Measurements from ENCODE around the gene YWHAB.

The YWHAB gene

DNA sequence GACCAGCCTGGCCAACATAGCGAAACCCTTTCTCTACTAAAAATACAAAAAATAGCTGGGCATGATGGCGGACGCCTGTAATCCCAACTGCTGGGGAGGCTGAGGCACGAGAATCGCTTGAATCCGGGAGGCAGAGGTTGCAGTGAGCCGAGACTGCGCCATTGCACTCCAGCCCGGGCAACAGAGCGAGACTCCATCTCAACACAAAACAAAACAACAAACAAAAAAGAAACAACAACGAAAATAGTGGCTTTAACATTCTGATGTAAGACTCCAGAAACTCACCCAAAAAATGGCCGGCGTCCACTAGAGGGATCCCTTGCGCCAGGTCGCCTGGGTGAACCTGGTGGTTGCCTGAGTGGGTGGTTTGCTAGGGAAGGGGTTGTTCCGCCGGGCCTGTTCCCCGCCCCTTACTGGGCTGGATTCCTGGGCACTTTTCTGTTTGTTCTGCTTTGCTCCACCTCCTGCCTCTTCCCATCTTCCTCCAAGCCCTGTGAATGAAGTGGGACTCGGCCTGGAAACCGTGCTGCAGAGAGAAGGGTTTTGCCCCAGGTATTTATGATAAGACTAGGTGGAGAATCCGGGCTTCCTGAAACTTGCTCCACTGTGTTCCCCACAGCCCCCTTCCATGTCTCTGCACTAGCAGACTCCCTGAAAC, 25.9 kb downstream of the YWHAB start:
- peak in 1 of 2 donors; percentile 14 for DNase-seq (ENCODE audit: extremely low read depth in 1 of 2, low read depth in 1 of 2)

DNA sequence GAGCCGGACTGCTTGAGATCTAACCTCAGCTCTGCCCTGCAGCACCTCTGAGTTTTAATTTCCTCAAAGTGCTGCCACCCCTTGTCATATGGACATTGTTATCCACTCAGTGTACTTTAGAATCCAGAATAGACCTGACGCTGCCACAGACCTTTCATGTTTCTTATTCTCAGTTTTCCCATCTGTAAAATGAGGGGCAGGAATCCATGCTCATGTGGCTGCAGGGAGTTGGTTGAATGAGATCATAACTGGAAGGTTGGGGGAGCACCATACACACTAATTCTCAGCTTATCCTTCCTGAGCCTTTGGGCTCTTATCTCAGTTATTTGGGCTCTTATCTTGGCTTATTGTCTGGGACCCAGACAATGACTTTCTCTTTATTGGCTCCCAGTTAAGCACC, 26.7 kb downstream of the YWHAB start:
- no peak for DNase-seq (ENCODE audit: extremely low read depth in 1 of 2, low read depth in 1 of 2)

DNA sequence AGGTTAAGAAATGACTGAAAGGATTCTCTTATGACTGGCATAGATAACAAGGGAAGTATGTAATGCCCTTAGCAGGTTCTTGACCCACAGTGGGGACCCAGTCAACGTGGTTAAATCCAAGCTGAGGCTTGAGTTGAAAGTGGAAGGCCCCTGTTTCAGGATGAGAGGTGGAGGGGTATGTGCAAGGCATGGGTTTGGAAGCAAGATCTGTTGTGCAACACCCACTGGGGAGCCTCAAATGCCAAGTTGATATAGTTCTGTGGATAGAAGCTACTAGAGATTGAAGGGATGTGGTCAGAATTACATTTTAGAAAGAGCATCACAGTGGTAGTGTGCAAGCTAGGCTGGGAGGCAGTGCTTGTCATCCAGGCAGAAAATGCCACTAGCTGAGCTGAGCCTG, 29.4 kb downstream of the YWHAB start:
- DNase-seq (ENCODE audit: extremely low read depth in 1 of 2, low read depth in 1 of 2): no peak

DNA sequence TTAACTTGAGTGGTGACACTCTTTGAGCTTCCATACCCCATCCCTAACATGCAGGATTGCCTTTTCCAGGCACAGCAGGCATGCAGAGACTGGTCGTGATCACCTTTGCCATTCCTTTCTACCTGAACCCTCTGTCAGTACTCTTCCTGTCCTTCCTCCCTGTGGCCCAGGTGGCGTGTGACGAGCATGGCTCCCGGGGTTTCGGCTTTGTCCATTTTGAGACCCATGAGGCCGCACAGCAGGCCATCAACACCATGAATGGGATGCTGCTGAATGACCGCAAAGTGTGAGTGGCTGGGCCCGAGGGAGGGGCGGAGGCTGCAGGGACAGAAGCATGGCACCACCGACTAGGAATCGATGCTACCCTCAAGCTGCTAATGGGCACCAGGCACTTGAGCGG, 31.1 kb downstream of the YWHAB start:
- DNase-seq (ENCODE audit: extremely low read depth in 1 of 2, low read depth in 1 of 2): no peak

DNA sequence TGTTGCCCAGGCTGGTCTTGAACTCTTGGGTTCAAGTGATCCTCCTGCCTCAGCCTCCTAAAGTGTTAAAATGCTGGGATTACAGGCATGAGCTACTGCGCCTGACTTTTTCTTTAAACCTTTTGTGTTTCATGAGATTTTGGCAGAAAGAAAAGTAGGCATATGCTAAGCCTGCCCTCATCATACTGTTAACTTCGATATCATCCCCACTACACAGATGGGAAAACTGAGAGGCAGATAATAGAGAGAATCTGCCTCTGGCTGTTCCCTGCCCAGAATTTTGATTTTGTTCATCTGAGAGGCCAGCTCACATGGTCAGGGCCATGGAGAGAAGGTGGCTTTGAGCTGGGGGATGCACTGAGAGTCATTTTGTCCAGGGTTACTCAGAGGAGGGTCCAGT, 31.9 kb downstream of the YWHAB start:
- DNase-seq (ENCODE audit: extremely low read depth in 1 of 2, low read depth in 1 of 2): no peak

DNA sequence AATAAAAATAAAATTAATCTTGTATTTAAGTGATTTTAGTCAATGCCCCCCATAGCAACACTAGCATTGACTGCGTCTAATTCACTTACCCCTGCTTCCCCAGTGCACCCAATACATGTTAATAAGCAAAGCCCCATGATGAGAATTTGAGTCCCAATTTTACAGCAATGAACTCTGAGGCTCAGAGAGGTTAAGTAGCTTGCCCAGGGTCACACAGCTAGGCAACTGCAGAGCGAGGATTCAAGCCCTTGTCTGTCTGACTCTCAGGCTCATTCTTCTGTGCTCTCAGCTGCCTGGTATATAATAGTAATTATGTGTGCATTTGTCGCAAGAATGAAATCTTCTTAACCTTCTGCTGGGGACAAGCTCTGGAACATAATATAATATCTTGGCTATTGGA, 32.8 kb downstream of the YWHAB start:
- DNase-seq (ENCODE audit: extremely low read depth in 1 of 2, low read depth in 1 of 2): no peak

DNA sequence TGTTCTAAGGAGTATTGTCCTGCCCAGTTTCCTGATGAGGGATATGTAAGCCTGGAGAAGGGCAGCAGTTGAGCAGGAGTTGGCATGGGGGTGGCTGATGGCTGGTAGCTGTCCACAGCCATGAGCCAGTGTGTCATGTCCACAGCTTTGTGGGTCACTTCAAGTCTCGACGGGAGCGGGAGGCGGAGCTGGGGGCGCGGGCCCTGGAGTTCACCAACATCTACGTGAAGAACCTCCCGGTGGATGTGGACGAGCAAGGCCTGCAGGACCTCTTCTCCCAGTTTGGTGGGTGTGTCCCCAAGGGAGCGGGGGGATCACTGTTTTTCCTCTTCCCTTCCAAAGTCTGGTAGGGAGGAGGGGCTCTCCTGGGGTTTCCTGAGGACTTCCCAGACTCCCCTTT, 33.3 kb downstream of the YWHAB start:
- DNase-seq (ENCODE audit: extremely low read depth in 1 of 2, low read depth in 1 of 2): no peak

DNA sequence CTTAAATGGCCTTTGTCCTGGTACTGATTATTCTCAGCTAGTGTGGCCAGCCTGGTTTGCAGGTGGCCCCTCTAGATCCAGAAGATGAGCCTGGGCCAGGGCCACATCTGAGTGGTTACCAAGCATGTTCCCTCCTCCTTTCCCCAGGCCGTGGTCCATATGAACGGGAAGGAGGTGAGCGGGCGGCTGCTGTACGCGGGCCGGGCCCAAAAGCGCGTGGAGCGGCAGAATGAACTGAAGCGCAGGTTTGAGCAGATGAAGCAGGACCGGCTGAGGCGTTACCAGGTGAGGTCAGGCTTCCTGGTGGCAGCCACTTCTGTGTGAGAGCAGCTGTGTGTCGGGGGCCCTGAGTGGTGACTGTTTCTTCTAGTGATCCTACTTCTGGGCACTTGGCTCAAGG, 35.9 kb downstream of the YWHAB start:
- no peak for DNase-seq (ENCODE audit: extremely low read depth in 1 of 2, low read depth in 1 of 2)

DNA sequence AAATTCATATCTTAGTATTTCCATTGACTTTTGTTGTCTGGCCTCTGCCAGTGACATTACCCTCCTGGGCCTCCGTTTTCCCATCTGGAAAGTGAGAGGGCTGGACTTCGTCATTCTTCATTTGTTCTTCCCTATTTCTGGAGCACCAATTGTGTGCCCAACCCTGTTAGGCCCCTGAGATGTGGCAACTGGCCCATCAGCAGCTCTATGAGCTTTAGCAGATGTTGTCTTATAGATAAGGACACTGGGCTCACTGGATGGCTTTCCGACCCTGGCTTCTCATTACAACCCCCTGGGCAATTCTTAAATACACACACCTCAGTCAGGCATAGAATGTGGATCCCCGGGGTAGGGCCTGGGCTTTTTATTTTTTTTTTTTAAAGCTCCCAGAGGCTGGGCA, 39.0 kb downstream of the YWHAB start:
- DNase-seq (ENCODE audit: extremely low read depth in 1 of 2, low read depth in 1 of 2): no peak

DNA sequence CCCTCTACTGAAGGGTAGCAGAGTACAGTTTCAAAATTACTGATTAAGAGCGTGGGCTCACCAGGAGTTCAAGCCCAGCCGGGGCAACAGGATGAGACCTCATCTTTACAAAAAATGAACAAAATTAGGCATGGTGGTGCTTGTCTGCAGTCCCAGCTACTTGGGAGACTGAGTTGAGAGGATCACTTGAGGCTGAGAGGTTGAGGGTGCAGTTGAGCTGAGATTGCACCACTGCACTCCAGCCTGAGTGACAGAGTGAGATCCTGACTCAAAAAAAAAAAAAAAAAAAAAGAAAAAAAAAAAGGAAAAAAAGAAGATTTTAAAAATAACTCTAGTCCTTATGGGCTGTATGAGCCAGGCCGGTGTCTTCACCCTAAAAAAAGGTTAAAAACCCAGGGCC, 43.1 kb downstream of the YWHAB start:
- no peak for DNase-seq (ENCODE audit: extremely low read depth in 1 of 2, low read depth in 1 of 2)

DNA sequence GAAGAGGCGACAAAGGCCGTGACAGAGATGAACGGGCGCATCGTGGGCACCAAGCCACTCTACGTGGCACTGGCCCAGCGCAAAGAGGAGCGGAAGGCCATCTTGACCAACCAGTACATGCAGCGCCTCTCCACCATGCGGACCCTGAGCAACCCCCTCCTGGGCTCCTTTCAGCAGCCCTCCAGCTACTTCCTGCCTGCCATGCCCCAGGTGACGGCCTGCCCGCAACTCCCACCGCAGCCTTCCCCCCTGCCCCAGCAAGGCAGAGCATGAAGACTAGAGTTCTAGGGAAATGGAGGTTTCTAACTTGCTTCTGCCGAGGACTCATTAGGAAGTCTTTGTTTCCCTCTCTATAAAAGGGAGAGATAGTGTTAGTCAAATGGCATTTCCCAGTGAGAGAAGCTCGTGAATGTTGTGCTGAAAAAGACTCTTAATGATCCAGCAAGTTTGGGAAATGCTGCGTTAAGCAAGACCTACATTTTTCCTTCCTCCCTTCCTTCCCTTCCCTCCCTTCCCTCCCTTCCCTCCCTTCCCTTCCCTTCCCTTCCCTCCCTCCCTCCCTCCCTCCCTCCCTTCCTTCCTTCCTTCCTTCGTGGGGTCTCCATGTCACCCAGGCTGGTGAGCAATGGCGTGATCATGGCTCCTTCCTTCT, 45.1 kb downstream of the YWHAB start:
- DNase-seq (ENCODE audit: extremely low read depth in 1 of 2, low read depth in 1 of 2): no peak

DNA sequence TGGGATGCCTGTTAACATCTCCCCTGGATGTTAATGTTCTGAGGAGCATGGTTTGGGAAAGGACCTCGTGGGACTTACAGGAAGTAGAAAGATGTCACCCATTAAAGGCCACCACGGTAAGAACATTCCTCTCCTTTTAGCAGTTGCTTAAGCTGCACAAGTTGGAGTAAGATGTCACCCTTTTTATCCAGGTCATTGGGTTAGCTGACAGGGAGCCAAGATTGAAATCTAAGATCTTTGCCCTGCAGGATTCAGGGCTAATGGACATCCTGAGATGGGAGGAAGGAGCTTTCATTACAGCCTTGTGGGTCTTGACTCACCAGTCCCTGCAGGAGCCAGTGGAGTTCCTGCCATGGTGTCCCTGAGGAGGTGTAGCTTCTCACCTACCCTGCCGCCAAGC, 46.4 kb downstream of the YWHAB start:
- DNase-seq (ENCODE audit: extremely low read depth in 1 of 2, low read depth in 1 of 2): no peak

DNA sequence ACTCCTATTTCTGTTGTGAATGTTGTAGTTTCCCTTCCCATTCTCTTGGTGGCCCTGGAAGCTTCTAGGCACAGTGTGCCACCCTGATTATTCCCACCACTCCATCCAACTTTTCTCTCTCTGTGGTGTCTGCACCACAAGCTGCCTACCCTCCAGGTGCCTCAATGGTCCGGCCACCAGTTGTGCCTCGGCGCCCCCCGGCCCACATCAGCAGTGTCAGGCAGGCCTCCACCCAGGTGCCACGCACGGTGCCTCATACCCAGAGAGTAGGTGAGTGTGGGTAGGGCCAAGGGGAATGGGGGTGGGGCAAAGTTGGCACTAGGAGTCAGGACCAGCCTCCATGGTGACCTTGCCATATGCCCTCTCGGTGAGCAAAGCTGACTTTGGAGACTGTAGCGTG, 47.4 kb downstream of the YWHAB start:
- DNase-seq (ENCODE audit: extremely low read depth in 1 of 2, low read depth in 1 of 2): no peak

DNA sequence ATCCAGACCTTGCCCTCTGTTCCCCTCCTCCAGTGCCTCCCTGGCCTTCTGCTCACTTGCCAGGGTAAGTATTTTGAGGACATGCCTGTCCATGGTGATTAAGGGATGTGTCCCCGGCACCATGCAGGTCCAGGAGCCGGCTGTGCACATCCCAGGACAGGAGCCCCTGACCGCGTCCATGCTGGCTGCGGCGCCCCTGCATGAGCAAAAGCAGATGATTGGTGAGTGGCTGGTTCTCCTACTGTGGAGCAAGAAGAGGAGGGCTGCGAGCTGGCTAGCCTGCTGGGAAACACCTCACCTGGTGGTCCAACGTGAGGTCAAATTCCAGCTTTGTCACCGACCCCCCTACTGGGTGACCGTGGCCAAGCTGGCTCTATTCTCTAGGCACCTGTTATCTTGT, 51.0 kb downstream of the YWHAB start:
- DNase-seq (ENCODE audit: extremely low read depth in 1 of 2, low read depth in 1 of 2): no peak

DNA sequence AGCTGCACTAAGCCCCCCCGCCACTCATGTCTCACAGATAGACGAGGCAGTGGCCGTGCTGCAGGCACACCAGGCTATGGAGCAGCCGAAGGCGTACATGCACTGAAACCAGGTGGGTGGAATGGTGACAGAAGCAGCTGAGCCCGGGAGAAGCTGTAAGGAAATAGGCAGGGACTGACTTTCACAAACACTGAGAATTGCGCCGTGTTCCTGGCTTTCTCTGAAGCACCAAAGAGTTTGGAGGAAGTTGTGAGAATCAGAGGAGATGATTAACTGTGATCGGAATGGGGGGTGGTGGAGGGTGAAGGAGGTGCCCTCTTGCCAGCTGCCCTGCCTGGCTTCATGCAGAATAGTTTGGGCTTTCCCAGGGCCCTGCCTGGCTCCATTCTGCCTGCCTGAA, 53.1 kb downstream of the YWHAB start:
- DNase-seq (ENCODE audit: extremely low read depth in 1 of 2, low read depth in 1 of 2): no peak

DNA sequence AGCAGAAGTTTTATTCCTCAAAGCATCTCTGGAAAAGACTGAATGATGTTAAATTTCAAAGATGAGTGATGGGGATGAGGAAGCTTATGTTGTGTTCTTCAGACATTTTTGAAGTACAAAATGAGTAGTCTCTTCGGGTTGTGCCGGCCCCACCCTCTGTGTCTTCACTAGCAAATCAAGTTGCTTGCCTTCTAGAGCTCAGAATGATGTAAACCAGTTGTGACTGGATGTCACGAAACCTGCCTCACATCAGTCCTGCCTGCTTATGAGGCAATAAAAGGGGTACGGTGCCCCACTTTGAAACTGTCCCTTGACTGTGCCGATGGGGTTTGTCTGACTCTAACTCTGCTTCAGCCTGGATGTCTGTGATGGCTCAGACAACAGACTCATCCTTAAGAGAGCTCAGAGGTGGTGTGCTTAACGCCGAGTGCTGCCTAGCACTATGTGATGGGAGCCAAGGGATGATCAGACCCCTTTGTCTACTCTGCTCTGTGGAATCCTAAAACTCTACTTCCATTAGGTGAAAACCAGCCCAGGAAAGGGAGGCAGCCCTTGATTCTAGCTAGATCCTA, 55.7 kb downstream of the YWHAB start:
- no peak for DNase-seq (ENCODE audit: extremely low read depth in 1 of 2, low read depth in 1 of 2)

DNA sequence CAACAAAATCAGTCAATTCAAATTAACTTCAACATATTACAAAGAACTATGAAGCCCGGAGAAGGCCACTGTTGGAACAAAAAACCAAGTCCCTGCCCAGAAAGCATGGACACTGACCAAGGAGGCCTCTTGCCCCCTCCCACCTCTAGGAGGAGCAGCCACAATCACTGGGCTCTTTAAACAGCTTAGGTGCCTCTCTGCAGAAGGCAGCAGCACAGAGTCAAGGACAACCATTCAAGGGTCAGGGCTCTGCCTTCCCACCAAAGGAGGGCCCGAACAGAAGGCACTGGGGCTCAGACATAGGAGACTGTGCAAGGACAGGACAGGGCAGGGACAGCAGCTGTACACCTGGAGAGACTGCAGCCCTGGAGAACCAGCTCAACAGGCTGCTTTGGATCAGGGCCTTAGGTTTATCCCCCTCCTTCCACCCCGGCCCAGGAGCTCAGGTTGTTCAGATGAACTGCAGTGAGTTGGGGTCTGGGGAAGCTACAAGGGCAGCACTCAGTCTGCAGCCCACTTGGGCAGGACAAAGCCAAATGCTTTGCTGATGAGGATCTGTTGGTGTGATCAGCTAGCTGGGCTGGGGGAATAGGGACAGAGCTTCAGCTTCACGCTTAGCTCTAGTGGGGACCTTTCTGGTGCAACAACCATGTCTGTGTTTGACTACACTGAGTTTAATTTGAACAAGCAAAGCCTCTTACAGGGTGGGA, 56.9 kb downstream of the YWHAB start:
- no peak for DNase-seq (ENCODE audit: extremely low read depth in 1 of 2, low read depth in 1 of 2)

DNA sequence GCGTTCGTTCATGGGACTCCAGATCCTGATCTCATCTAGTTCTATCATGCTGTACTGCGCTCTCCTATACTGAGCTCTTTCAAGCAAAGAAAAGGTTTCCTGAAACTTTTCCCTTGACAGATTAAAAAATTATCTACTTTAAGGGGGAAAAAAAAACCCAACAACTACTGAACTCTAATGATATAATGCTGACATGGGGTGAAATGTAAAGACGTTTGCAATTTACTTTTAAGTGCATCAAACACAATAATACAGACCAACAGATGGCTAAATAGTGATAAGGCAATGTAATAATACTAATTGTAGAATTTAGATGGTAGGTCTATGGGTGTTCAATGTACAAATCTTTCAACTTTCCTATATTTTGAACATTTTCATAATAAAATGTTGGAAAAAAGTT, 58.3 kb downstream of the YWHAB start:
- DNase-seq (ENCODE audit: extremely low read depth in 1 of 2, low read depth in 1 of 2): no peak

DNA sequence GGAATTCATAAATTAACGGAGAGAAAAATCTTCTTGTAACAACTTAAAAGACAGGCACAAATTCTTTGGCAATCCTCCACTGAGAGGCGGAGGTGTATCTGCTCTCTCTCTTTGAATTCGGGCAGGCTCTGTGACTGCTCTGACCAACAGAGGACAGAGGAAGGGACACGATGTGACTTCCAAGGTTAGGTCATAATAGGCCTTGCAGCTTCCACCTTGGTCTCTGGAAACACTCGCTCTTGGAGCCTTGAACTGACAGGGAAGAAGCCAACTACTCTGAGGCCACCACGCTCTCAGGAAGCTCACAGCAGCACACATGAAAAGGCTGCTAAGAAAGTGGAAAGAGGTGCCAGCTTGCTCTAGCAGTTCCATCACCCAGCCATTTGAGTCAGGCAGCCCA, 59.8 kb downstream of the YWHAB start:
- DNase-seq (ENCODE audit: extremely low read depth in 1 of 2, low read depth in 1 of 2): no peak

DNA sequence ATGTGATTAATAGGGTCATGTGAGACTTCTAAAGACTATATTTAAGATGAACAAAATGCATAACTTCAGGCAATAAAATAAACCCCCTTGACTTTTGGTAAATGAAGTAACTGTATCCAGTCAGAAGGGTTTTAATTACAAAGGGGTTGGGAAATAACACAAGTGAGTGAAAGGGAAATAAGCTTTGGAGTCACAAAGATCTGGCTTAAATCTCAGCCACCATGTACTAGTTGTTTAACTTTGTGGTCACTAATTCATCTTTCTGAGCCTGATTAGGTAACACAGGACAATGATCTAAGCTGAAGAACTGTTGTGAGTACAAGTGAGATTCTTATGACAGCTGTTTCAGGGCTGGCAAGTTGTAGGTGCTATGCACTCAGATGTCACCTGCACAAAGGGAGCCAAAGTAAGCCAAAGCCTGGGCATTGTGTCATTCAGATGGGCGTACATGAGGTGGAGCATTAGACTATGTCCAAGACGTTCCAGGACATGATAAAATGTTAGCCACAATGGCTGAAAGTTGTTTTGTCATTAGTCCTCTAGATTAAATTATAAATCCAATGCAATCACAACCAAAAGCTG, 60.9 kb downstream of the YWHAB start:
- no peak for DNase-seq (ENCODE audit: extremely low read depth in 1 of 2, low read depth in 1 of 2)

DNA sequence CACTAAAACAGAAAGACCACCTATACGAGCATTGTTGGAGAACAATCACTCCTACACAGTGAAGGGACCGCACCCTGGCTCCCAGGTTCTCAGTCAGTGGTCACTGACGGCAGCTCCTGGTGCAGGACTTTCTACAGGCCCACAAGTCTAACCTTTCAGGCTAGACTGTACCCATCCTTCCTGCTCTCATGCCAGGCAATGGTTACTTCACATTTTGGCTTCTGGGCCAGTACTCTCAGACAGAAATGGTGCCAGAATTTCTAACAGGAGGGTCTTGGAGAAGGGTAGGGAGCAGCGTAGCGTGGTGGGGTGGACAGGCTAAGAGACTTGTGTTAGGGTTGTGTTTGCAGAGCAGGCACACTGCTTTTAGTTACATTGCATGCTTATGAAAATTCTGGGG, 62.6 kb downstream of the YWHAB start:
- no peak for DNase-seq (ENCODE audit: extremely low read depth in 1 of 2, low read depth in 1 of 2)

DNA sequence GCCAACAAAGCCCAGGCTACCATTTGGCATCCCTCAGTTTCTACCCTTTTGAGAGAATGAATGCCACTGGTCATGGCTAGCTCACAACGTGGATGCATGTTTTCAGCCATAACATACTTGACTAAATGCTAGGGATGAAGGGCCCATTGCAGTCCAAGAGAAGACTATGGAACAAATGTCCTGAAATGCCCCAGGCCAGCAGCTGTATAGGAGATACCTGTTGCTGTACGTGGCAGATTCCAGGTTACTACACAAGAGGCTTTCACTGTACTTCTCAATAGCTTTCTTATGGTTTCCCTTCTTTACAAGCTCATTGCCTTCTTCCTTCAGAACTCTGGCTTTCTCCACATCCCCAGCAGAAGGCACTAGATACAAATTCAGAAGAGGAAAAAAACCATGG, 63.0 kb downstream of the YWHAB start:
- DNase-seq (ENCODE audit: extremely low read depth in 1 of 2, low read depth in 1 of 2): no peak
